Heart right ventricle (tissue), 16 donors: Measurements from ENCODE around the gene RTTN. TPM values are rescaled to one million over a fixed set of nuclear protein-coding genes. Genes with fewer than 3 reads are reported as not detected.
A peak's percentile ranks its signal among the peaks of the same experiment; 100 is the strongest.

Source experiments
- ATAC-seq, 8 donors: fragments of 200-7000 bp; cut with Tn5 transposase; one replicate each; pipeline ENCODE4 v1.9.1; 2020; ENCODE audit warnings: mild to moderate bottlenecking in 8 of 8, moderate library complexity in 8 of 8, moderate number of reproducible peaks in 1 of 8
- DNase-seq, 2 donors: peaks; one replicate each; pipeline ENCODE4 v3.0.0-alpha.2; 2020
- H3K27ac ChIP-seq, 10 donors: fragments of 200-600 bp; sonication (generic) in 2 of 10; one replicate each; pipeline versions ENCODE4 v1.5.0 to v1.8.0; 2020 to 2022; ENCODE audit warnings: mild to moderate bottlenecking in 3 of 10
- H3K27me3 ChIP-seq, 7 donors: fragments of 200-600 bp; one replicate each; pipeline ENCODE4 v1.8.0; 2021 to 2022; ENCODE audit warnings: mild to moderate bottlenecking in 2 of 7
- H3K36me3 ChIP-seq, 9 donors: fragments of 200-600 bp; sonication (generic) in 1 of 9; one replicate each; pipeline versions ENCODE4 v1.5.0 to v1.8.0; 2020 to 2022; ENCODE audit warnings: mild to moderate bottlenecking in 2 of 9
- H3K4me1 ChIP-seq, 9 donors: fragments of 200-600 bp; sonication (generic) in 1 of 9; one replicate each; pipeline versions ENCODE4 v1.5.0 to v1.8.0; 2020 to 2022; ENCODE audit warnings: mild to moderate bottlenecking in 4 of 9
- H3K4me3 ChIP-seq, 10 donors: fragments of 200-600 bp; sonication (generic) in 2 of 10; one replicate each; pipeline versions ENCODE4 v1.5.0 to v1.8.0; 2020 to 2022; ENCODE audit warnings: mild to moderate bottlenecking in 7 of 10, moderate library complexity in 2 of 10
- H3K9me3 ChIP-seq, 11 donors: fragments of 200-600 bp in 10 of 11; sonication (generic) in 2 of 11; one replicate each; pipeline versions ENCODE4 v1.5.0 to v1.8.0; 2013 to 2022; ENCODE audit warnings: mild to moderate bottlenecking in 2 of 11, control low read depth in 1 of 11, moderate library complexity in 1 of 11
- CTCF ChIP-seq, 9 donors: fragments of 200-600 bp; sonication (generic) in 2 of 9; IDR thresholded peaks; one replicate each; pipeline versions ENCODE4 v1.5.0 to v1.8.0; 2021 to 2022; ENCODE audit warnings: antibody characterized with exemption in 9 of 9, mild to moderate bottlenecking in 5 of 9, moderate library complexity in 1 of 9
- WGBS, 2 donors: extraction: QIAGEN DNeasy Blood & Tissue Kit; methylation state at CpG; one replicate each; pipeline ENCODE4 v1.1.7; 2013; ENCODE audit warnings: inconsistent platforms in 1 of 2; 5-methylcytosine and 5-hydroxymethylcytosine counted together
- intact Hi-C, 10 donors: fragments of 100-400 bp; cut with DNase I; formaldehyde crosslinking; loops; one replicate each; pipeline versions ENCODE4 v1.11.1 to v1.14.2; 2022
- polyA plus RNA-seq, 2 donors: library from polyadenylated mRNA; stranded (reverse); fragments of 200-250 nt; gene quantifications; one replicate each; pipeline ENCODE4 v1.2.3, GENCODE V29; 2013
- total RNA-seq, 10 donors: library from RNA; stranded (reverse); fragmentation: NEBNext Ultra II Directional in 3 of 10; extraction: Animal tissue kit (Norgen Biotek cat#: 25700) in 3 of 10; gene quantifications; one replicate each; pipeline versions ENCODE4 v1.2.1 to v1.2.4, GENCODE V29; 2021 to 2023
- donor health status: Arrhythmogenic right ventricular cardiomyopathy.
- donor health status: ischemic (EF 13 %, LVEDD 7.1; RV severe dilation, severe dysfunction).
- donor health status: healthy with polysubstance abuse.
- donor health status: DM: no; HTN: yes; CAD: no.
- donor health status: DM: no; HTN: no; CAD: no.
- donor health status: ischemic (EF 25% LVEDD 6.9; RV normal size, moderate dysfunction).
- donor health status: ischemic (EF 25% LVEDD 5.7; RV mildly dilated, moderate dysfunction).
- donor health status: healthy.
- donor health status: DM: yes; HTN: yes; CAD: no.
- donor health status: Ischemic cardiomyopathy.
- donor health status: ischemic (EF 35%, LVEDD 5.7; RV mildly dilated, moderate dysfunction).
- donor health status: nonischemic (EF 11% LVEDD 7.7; RV severe dilation, severe dysfunction).
- donor health status: DM: yes; HTN: yes; CAD: no.
- donor health status: PGD.
- donor health status: ischemic (EF 29% LVEDD 5.4; RV normal size, mild dysfunction).
- donor health status: nonischemic (EF 23%, LVEDD 6.1; RV moderate dilation, normal function).

RTTN gene
- total and polyA plus RNA-seq, 12 donors = 3.5 to 15.7 (median 9.4) TPM

GRCh38 chr18:70072678-70073077 lies 132.8 kb downstream of the RTTN start:
- intact Hi-C loops = loop anchor here in 3 of 10 donors (5.0 to 10.0 kb wide), 3 partner anchors 228 to 1225 kb away; no protein-coding TSS in a partner anchor
- ATAC-seq = peak in 2 of 8 donors; percentile 52 to 67
- WGBS, 2 donors = 22 to 32% methylated on average over 1 of the region's 1 CpG

GRCh38 chr18:70069965-70070364 lies 135.5 kb downstream of the RTTN start:
- peaks cover 0 to 43% (median 0%) of the 10 kb centered on the region in 9 donors for H3K36me3 ChIP-seq
- ATAC-seq (no peak), DNase-seq (no peak)
- no peak overlapping the region for H3K4me3 ChIP-seq
- no peaks in the 10 kb centered on the region for H3K4me1 ChIP-seq
- H3K9me3 ChIP-seq = no peaks in the 10 kb centered on the region
- intact Hi-C loops = loop anchor here in 3 of 10 donors (5.0 to 10.0 kb wide), 3 partner anchors 225 to 1223 kb away; no protein-coding TSS in a partner anchor
- H3K27ac ChIP-seq = no peak overlapping the region
- WGBS, 2 donors = 33 to 54% methylated on average over 1 of the region's 1 CpG
- TF ChIP-seq CTCF (IDR thresholded peaks at IDR 0.05) = no peak
- H3K27me3 ChIP-seq = no peaks in the 10 kb centered on the region

More at GRCh38 chr18:70072678-70073077, 132.8 kb downstream of the RTTN start:
- Histone ChIP-seq H3K4me3 (no peak overlapping the region), H3K4me1 (no peaks in the 10 kb centered on the region), H3K36me3 (peaks cover 0 to 34% (median 0%) of the 10 kb centered on the region in 9 donors), H3K9me3 (no peaks in the 10 kb centered on the region), H3K27ac (no peak overlapping the region), H3K27me3 (no peaks in the 10 kb centered on the region)
- TF ChIP-seq CTCF (IDR thresholded peaks at IDR 0.05) = peak in 8 of 9 donors; percentile 5 to 62 (median 50)
- DNase-seq = no peak

GRCh38 chr18:70069382-70069781 lies 136.1 kb downstream of the RTTN start:
- H3K4me1 ChIP-seq = no peaks in the 10 kb centered on the region
- peaks cover 0 to 43% (median 0%) of the 10 kb centered on the region in 9 donors for H3K36me3 ChIP-seq
- no peak overlapping the region for H3K4me3 ChIP-seq
- no peak overlapping the region for H3K27ac ChIP-seq
- H3K9me3 ChIP-seq = no peaks in the 10 kb centered on the region
- intact Hi-C loops = no loop called here
- DNase-seq (no peak), ATAC-seq (no peak)
- TF ChIP-seq CTCF (IDR thresholded peaks at IDR 0.05) = no peak
- H3K27me3 ChIP-seq = no peaks in the 10 kb centered on the region

- Histone ChIP-seq H3K36me3 (peaks cover 0 to 43% (median 0%) of the 10 kb centered on the region in 9 donors), H3K27ac (no peak overlapping the region), H3K9me3 (no peaks in the 10 kb centered on the region), H3K4me3 (no peak overlapping the region), H3K4me1 (no peaks in the 10 kb centered on the region), H3K27me3 (no peaks in the 10 kb centered on the region)
- intact Hi-C loops = no loop called here
- ATAC-seq = no peak
- no peak for TF ChIP-seq CTCF (IDR thresholded peaks at IDR 0.05)
- no peak for DNase-seq
These were observed 136.5 kb downstream of the RTTN start for GRCh38 chr18:70068981-70069380.
